HepG2 (cell line): ENCODE results near the gene TXLNA. TPM values are rescaled to one million over a fixed set of nuclear protein-coding genes. Genes with fewer than 3 reads are reported as not detected.

Experiments
- DPF2 ChIP-seq: sonication (generic); formaldehyde crosslinking; IDR thresholded peaks from 2 replicates; pipeline ENCODE4 v1.4.0; 2020; ENCODE audit warnings: mild to moderate bottlenecking, low read depth, missing genetic modification reagents, borderline replicate concordance
- HDAC1 ChIP-seq: sonication (generic); formaldehyde crosslinking; IDR thresholded peaks from 2 replicates; pipeline ENCODE4 v1.5.1; 2020; ENCODE audit warnings: mild to moderate bottlenecking, missing genetic modification reagents
- IRF1 ChIP-seq: sonication (generic); formaldehyde crosslinking; IDR thresholded peaks from 2 replicates; pipeline ENCODE4 v1.4.0; 2020; ENCODE audit warnings: low read depth, mild to moderate bottlenecking, missing genetic modification reagents
- MTF2 ChIP-seq: sonication (generic); formaldehyde crosslinking; IDR thresholded peaks from 2 replicates; pipeline ENCODE4 v1.5.0; 2020; ENCODE audit warnings: missing genetic modification reagents, borderline replicate concordance
- NFYB ChIP-seq: sonication (generic); formaldehyde crosslinking; IDR thresholded peaks from 2 replicates; pipeline ENCODE4 v1.4.0; 2020; ENCODE audit warnings: missing genetic modification reagents
- PAX8 ChIP-seq: sonication (generic); formaldehyde crosslinking; IDR thresholded peaks from 2 replicates; pipeline ENCODE4 v1.8.0; 2022; ENCODE audit warnings: mild to moderate bottlenecking, missing genetic modification reagents, borderline replicate concordance
- REXO4 ChIP-seq: sonication (generic); formaldehyde crosslinking; IDR thresholded peaks from 2 replicates; pipeline ENCODE4 v1.8.0; 2022; ENCODE audit warnings: missing genetic modification reagents, mild to moderate bottlenecking, borderline replicate concordance
- SNAPC5 ChIP-seq: sonication (generic); formaldehyde crosslinking; IDR thresholded peaks from 2 replicates; pipeline ENCODE4 v1.8.1; 2023; ENCODE audit warnings: mild to moderate bottlenecking, missing genetic modification reagents, borderline replicate concordance
- SPEN ChIP-seq: sonication (generic); formaldehyde crosslinking; IDR thresholded peaks from 2 replicates; pipeline ENCODE4 v1.5.1; 2020; ENCODE audit warnings: low read depth, mild to moderate bottlenecking, missing genetic modification reagents
- ZHX1 ChIP-seq: sonication (generic); formaldehyde crosslinking; IDR thresholded peaks from 2 replicates; pipeline ENCODE4 v1.8.1; 2022; ENCODE audit warnings: low read depth, mild to moderate bottlenecking, missing genetic modification reagents
- ZNF362 ChIP-seq: sonication (generic); formaldehyde crosslinking; IDR thresholded peaks from 2 replicates; pipeline ENCODE4 v1.4.0; 2020; ENCODE audit warnings: missing genetic modification reagents, mild to moderate bottlenecking, borderline replicate concordance
- ZNF557 ChIP-seq: sonication (generic); formaldehyde crosslinking; IDR thresholded peaks from 2 replicates; pipeline ENCODE4 v1.4.0; 2020; ENCODE audit warnings: missing genetic modification reagents
- ZNF609 ChIP-seq: sonication (generic); formaldehyde crosslinking; IDR thresholded peaks from 2 replicates; pipeline ENCODE4 v1.4.0; 2020; ENCODE audit warnings: mild to moderate bottlenecking, missing genetic modification reagents, borderline replicate concordance
- ZNF709 ChIP-seq: sonication (generic); formaldehyde crosslinking; IDR thresholded peaks from 2 replicates; pipeline ENCODE4 v1.5.0; 2020; ENCODE audit warnings: mild to moderate bottlenecking, missing genetic modification reagents
- polyA plus RNA-seq, 8 experiments: library from polyadenylated mRNA; depleted of rRNA in 3 of 8; stranded (reverse) in 7 of 8; unstranded in 1 of 8; fragments of >200 nt; fragmentation: Illumina TruSeq in 4 of 8; extraction: Trizol in 4 of 8; gene quantifications; 2 replicates each; pipeline versions ENCODE4 v1.2.1 to v1.2.3, GENCODE V29; 2011 to 2016; ENCODE audit warnings: low read depth in 4 of 8, missing spikeins in 1 of 8, mixed read lengths in 1 of 8; ENCODE audit not compliant: insufficient read depth in 1 of 8
- total RNA-seq, 5 experiments: library from RNA; depleted of rRNA; stranded (reverse); fragments of >200 nt; fragmentation: Illumina TruSeq; extraction: Trizol; gene quantifications; 2 replicates each; pipeline ENCODE4 v1.2.3, GENCODE V29; 2016; ENCODE audit warnings: low read depth in 1 of 5

The TXLNA gene
- total and polyA plus RNA-seq, 2 of the 13 experiments (the other 11 are each of a cell fraction or from before 2014, with no cell fraction given) = 29.6 to 67.8 TPM

GRCh38 chr1:32178380-32179192 is 889 bp upstream of the TXLNA start (continued):
- TF ChIP-seq ZHX1 (CRISPR knock-in tag) (no peak), DPF2 (CRISPR knock-in tag) (0 out of 2 replicates have a peak, but pooled peaks have one; percentile 65), ZNF362 (CRISPR knock-in tag) (no peak), ZNF557 (no peak), HDAC1 (no peak; the same call in 1 of the 2 replicates), PAX8 (CRISPR knock-in tag) (no peak), REXO4 (CRISPR knock-in tag) (no peak), SPEN (0 out of 2 replicates have a peak, but pooled peaks have one; percentile 39), SNAPC5 (CRISPR knock-in tag) (no peak), IRF1 (CRISPR knock-in tag) (no peak), ZNF709 (CRISPR knock-in tag) (no peak), ZNF609 (CRISPR knock-in tag) (0 out of 2 replicates have a peak, but pooled peaks have one; percentile 17), MTF2 (CRISPR knock-in tag) (no peak), NFYB (no peak)
